B cell (primary cell): Measurements from ENCODE around the gene SCN8A. TPM values are rescaled to one million over a fixed set of nuclear protein-coding genes. Genes with fewer than 3 reads are reported as not detected.

Source experiments
- ATAC-seq: fragments of 200-7000 bp; cut with Tn5 transposase; one replicate; pipeline ENCODE4 v1.10.0; 2021; ENCODE audit warnings: low read depth, mild to moderate bottlenecking, moderate number of reproducible peaks, moderate library complexity
- CTCF ChIA-PET: fragments of 350-600 bp; sonication (Branson Sonifier 250); formaldehyde crosslinking; loops from one replicate; lab custom pipeline; 2021; ENCODE audit warnings: antibody characterized with exemption, inconsistent platforms; lab: Charles Lee
- POLR2A ChIA-PET: fragments of 350-600 bp; sonication (Branson Sonifier 250); formaldehyde crosslinking; loops from one replicate; lab custom pipeline; 2021; ENCODE audit warnings: antibody characterized with exemption; lab: Charles Lee
- DNase-seq: peaks from one replicate; pipeline ENCODE4 v3.0.0; 2013
- H2AFZ ChIP-seq: 2 replicates; pipeline ENCODE4 v1.6.1; 2012; ENCODE audit warnings: mild to moderate bottlenecking, low read depth, low read length; ENCODE audit not compliant: insufficient read depth, poor library complexity, severe bottlenecking
- H3K27ac ChIP-seq, 2 donors: 1 replicate in 1 of 2; 2 replicates in 1 of 2; pipeline ENCODE4 v1.5.1; 2012 to 2013; ENCODE audit warnings: low read length in 2 of 2, mild to moderate bottlenecking in 2 of 2, moderate library complexity in 1 of 2
- H3K27me3 ChIP-seq, 4 experiments: fragments of 200-600 bp in 1 of 4; sonication (generic) in 1 of 4; replicated peaks in 1 of 4; 1 replicate in 2 of 4; 2 replicates in 2 of 4; pipeline versions ENCODE4 v1.6.1 to v1.7.0; 2013 to 2016; ENCODE audit warnings: low read length in 3 of 4, mild to moderate bottlenecking in 2 of 4, mixed read lengths in 1 of 4, moderate library complexity in 1 of 4; ENCODE audit not compliant: insufficient read depth in 4 of 4, control insufficient read depth in 3 of 4; ENCODE audit errors: control extremely low read depth in 1 of 4
- H3K36me3 ChIP-seq, 2 experiments: replicated peaks in 1 of 2; 1 replicate in 1 of 2; 2 replicates in 1 of 2; pipeline versions ENCODE4 v1.6.1 to v1.7.1; 2013; ENCODE audit warnings: low read length in 1 of 2; ENCODE audit not compliant: insufficient read depth in 2 of 2, control insufficient read depth in 1 of 2; ENCODE audit errors: control extremely low read depth in 1 of 2, extremely low read depth in 1 of 2
- H3K4me1 ChIP-seq, 2 donors: fragments of 200-600 bp in 1 of 2; sonication (generic) in 1 of 2; 1 replicate in 1 of 2; 2 replicates in 1 of 2; pipeline versions ENCODE4 v1.5.1 to v1.6.1; 2013 to 2017; ENCODE audit warnings: low read length in 2 of 2; ENCODE audit not compliant: control insufficient read depth in 2 of 2, insufficient read depth in 2 of 2
- H3K4me2 ChIP-seq: replicated peaks from 2 replicates; pipeline ENCODE3; 2012; ENCODE audit warnings: mild to moderate bottlenecking, low read depth, low read length; ENCODE audit not compliant: poor library complexity, severe bottlenecking
- H3K4me3 ChIP-seq, 5 experiments: fragments of 200-600 bp in 1 of 5; sonication (generic) in 1 of 5; 1 replicate in 3 of 5; 2 replicates in 2 of 5; pipeline versions ENCODE4 v1.5.1 to v1.7.0; 2011 to 2016; ENCODE audit warnings: low read length in 4 of 5, mild to moderate bottlenecking in 4 of 5, low read depth in 2 of 5, control low read depth in 1 of 5, moderate library complexity in 1 of 5; ENCODE audit not compliant: insufficient read depth in 1 of 5; ENCODE audit errors: control extremely low read depth in 1 of 5, extremely low read depth in 1 of 5
- H3K79me2 ChIP-seq: fragments of 200-600 bp; sonication (generic); one replicate; pipeline ENCODE4 v1.6.0; 2016; ENCODE audit warnings: low read length; ENCODE audit not compliant: control insufficient read depth, insufficient read depth
- H3K9ac ChIP-seq: fragments of 200-600 bp; sonication (generic); 2 replicates; pipeline ENCODE4 v1.6.1; 2017; ENCODE audit warnings: mild to moderate bottlenecking, low read length, moderate library complexity
- H3K9me3 ChIP-seq, 3 donors: one replicate each; pipeline versions ENCODE4 v1.6.1 to v1.7.1; 2013; ENCODE audit warnings: low read length in 2 of 3; ENCODE audit not compliant: control insufficient read depth in 2 of 3, insufficient read depth in 1 of 3; ENCODE audit errors: control extremely low read depth in 1 of 3
- H4K20me1 ChIP-seq: 2 replicates; pipeline ENCODE4 v1.6.0; 2012; ENCODE audit warnings: mild to moderate bottlenecking, low read length; ENCODE audit not compliant: insufficient read depth, control insufficient read depth, poor library complexity, severe bottlenecking
- H3K27ac Mint-ChIP-seq: one replicate; pipeline ENCODE4 v1.8.0; 2021; ENCODE audit warnings: mixed read lengths
- H3K27me3 Mint-ChIP-seq: one replicate; pipeline ENCODE4 v1.8.0; 2021; ENCODE audit warnings: mixed read lengths
- H3K4me1 Mint-ChIP-seq: one replicate; pipeline ENCODE4 v1.8.0; 2021; ENCODE audit warnings: mixed read lengths
- H3K4me3 Mint-ChIP-seq: one replicate; pipeline ENCODE4 v1.8.0; 2021; ENCODE audit warnings: mixed read lengths
- H3K9me3 Mint-ChIP-seq: one replicate; pipeline ENCODE4 v1.8.0; 2022; ENCODE audit warnings: mixed read lengths; ENCODE audit not compliant: insufficient read depth
- CTCF ChIP-seq: fragments of 200-600 bp; IDR thresholded peaks from one replicate; pipeline ENCODE4 v1.8.0; 2022; ENCODE audit warnings: antibody characterized with exemption, mild to moderate bottlenecking
- EZH2 ChIP-seq: IDR thresholded peaks from 2 replicates; pipeline ENCODE4 v1.6.1; 2012; ENCODE audit warnings: borderline replicate concordance, low read depth, mild to moderate bottlenecking, moderate library complexity, low read length; ENCODE audit not compliant: insufficient read depth, poor library complexity, severe bottlenecking
- WGBS: methylation state at CpG from one replicate; pipeline ENCODE4 v1.1.5; 2013; ENCODE audit warnings: missing lambda C conversion rate; ENCODE audit not compliant: insufficient coverage; 5-methylcytosine and 5-hydroxymethylcytosine counted together
- intact Hi-C: fragments of 100-400 bp; cut with micrococcal nuclease; formaldehyde crosslinking; loops from one replicate; pipeline ENCODE4 v1.10.0; 2022
- polyA plus RNA-seq: library from polyadenylated mRNA; depleted of rRNA; stranded (reverse); fragments of >200 nt; gene quantifications from 2 replicates; pipeline ENCODE4 v1.2.3, GENCODE V29; 2012
- total RNA-seq, 2 donors: library from RNA; stranded (reverse); fragments of 120-200 nt in 1 of 2; gene quantifications; 1 replicate in 1 of 2; 2 replicates in 1 of 2; pipeline versions ENCODE4 v1.2.3 to v1.2.4, GENCODE V29; 2013 to 2022

SCN8A gene
- total and polyA plus RNA-seq, 2 donors (not counting 1 experiment from before 2014, with no cell fraction given): 0.78 to 1.0 TPM

- CTCF ChIA-PET: no interaction called here
- ATAC-seq (no peak), DNase-seq (no peak)
- Mint-ChIP-seq H3K4me1 (peaks cover 8% of the 10 kb centered on the region), H3K27me3 (peaks cover 36% of the 10 kb centered on the region), H3K4me3 (no peak overlapping the region), H3K27ac (no peak overlapping the region), H3K9me3 (peaks cover 5% of the 10 kb centered on the region)
- no peak overlapping the region for H3K4me2 ChIP-seq
- no peaks in the 10 kb centered on the region for H3K36me3 ChIP-seq
- POLR2A ChIA-PET: no interaction called here
- H3K9me3 ChIP-seq: peaks cover 0 to 2% (median 0%) of the 10 kb centered on the region in 3 donors
- no peak overlapping the region for H3K27ac ChIP-seq
- H2AFZ ChIP-seq: no peak overlapping the region
- TF ChIP-seq EZH2: no peak
- TF ChIP-seq CTCF: no peak
- intact Hi-C loops: no loop called here
- WGBS: 80% methylated on average over 1 of the region's 6 CpGs
- no peaks in the 10 kb centered on the region for H3K79me2 ChIP-seq
- no peak overlapping the region for H3K9ac ChIP-seq
- H3K4me3 ChIP-seq: peak overlapping the region in 1 of 5 experiments; percentile 14
- H4K20me1 ChIP-seq: no peaks in the 10 kb centered on the region
- H3K27me3 ChIP-seq: peaks cover 0 to 17% (median 3%) of the 10 kb centered on the region in 4 experiments
- no peaks in the 10 kb centered on the region for H3K4me1 ChIP-seq
Measured at GRCh38 chr12:51547606-51548005, 43.4 kb upstream of the SCN8A start.

GRCh38 chr12:51548241-51548640, 42.8 kb upstream of the SCN8A start:
- no peak overlapping the region for H3K27ac ChIP-seq
- peaks cover 0 to 14% (median 3%) of the 10 kb centered on the region in 4 experiments for H3K27me3 ChIP-seq
- peaks cover 8% of the 10 kb centered on the region for H3K4me1 Mint-ChIP-seq
- ChIA-PET POLR2A (no interaction called here), CTCF (no interaction called here)
- intact Hi-C loops: no loop called here
- no peaks in the 10 kb centered on the region for H4K20me1 ChIP-seq
- H3K27me3 Mint-ChIP-seq: peaks cover 40% of the 10 kb centered on the region
- no peak for ATAC-seq
- no peak overlapping the region for H2AFZ ChIP-seq
- no peak for DNase-seq
- H3K9ac ChIP-seq: no peak overlapping the region
- no peak overlapping the region for H3K4me3 Mint-ChIP-seq
- H3K27ac Mint-ChIP-seq: no peak overlapping the region
- H3K9me3 Mint-ChIP-seq: peaks cover 5% of the 10 kb centered on the region
- no peak overlapping the region for H3K4me3 ChIP-seq
- H3K79me2 ChIP-seq: no peaks in the 10 kb centered on the region
- no peaks in the 10 kb centered on the region for H3K36me3 ChIP-seq
- H3K4me2 ChIP-seq: no peak overlapping the region
- TF ChIP-seq CTCF: no peak
- no peak for TF ChIP-seq EZH2
- WGBS: 85% methylated on average over 2 of the region's 2 CpGs
- no peaks in the 10 kb centered on the region for H3K4me1 ChIP-seq
- peaks cover 0 to 2% (median 0%) of the 10 kb centered on the region in 3 donors for H3K9me3 ChIP-seq
